Measurements from ENCODE around the gene MYO16.

GRCh38 chr13:108967371-108967770 is 338.0 kb downstream of the MYO16 start:
- TF ChIP-seq CTCF (conservative IDR thresholded peaks at IDR 0.05): no peak
- TF ChIP-seq ZFX (IDR thresholded peaks at IDR 0.05): no peak

Measured in C4-2B (cell line).